Measurements from ENCODE around the gene GGA1. TPM values are rescaled to one million over a fixed set of nuclear protein-coding genes. Genes with fewer than 3 reads are reported as not detected.

Gene GGA1
- total RNA-seq, 2 donors from 2014 or later: 43.9 to 146 TPM

DNA sequence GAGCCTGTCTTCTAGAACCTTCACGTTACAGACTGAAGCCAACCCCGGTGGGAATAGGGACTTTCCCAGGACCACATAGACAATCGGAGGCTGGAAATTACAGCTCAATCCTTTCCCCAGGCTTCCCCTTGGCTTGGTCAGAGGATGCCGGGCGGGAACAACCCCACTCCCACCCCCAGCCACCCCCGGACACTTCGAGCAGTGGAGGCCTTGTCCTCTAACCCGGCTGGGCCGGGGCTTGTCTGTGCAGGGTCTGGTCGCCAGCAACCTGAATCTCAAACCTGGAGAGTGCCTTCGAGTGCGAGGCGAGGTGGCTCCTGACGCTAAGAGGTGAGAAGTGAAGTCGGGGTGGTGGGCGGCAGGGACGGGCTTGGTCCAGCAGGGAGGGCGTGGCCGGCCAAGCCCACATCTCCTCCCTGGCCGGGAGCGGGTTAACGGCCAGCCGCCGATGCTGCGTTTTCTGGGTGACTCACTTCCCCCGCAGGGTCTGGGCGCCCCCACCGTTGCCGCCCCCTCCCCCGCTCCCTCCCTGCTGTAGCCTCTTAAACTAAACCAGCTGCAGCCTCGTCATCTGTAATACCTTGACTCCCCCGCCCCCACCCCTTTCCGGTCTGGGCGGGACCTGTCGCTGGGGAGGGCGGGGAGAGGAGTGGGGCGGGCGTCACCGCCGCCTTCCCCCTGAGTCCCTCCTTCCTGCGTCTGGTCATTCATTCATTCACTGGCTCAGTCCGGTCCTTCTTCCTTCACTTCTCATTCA, 68.3 kb downstream of the GGA1 start:
- Histone ChIP-seq H3K36me3 (no peaks in the 10 kb centered on the region), H3K27me3 (replicated peaks; ENCODE audit: insufficient read depth) (no peaks in the 10 kb centered on the region), H3K27ac (peak overlapping the region; percentile 85 to 91), H3K4me3 (peak overlapping the region; percentile 38 to 49), H3K4me1 (replicated peaks) (peaks cover 16% of the 10 kb centered on the region), H3K9me3 (no peaks in the 10 kb centered on the region)
- intact Hi-C loops (cut with DNase I): loop anchor here (5.0 kb wide), 1 partner anchor 35 kb away; no protein-coding TSS in a partner anchor
- DNase-seq (ENCODE audit: low spot score): peak; percentile 76
- no peak for TF ChIP-seq CTCF (IDR thresholded peaks at IDR 0.05)
- peak; percentile 83 for TF ChIP-seq POLR2AphosphoS5 (IDR thresholded peaks at IDR 0.05)
- TF ChIP-seq POLR2A (IDR thresholded peaks at IDR 0.05): peak; percentile 46
- under 1% methylated on average over 42 of the region's 42 CpGs for WGBS

DNA sequence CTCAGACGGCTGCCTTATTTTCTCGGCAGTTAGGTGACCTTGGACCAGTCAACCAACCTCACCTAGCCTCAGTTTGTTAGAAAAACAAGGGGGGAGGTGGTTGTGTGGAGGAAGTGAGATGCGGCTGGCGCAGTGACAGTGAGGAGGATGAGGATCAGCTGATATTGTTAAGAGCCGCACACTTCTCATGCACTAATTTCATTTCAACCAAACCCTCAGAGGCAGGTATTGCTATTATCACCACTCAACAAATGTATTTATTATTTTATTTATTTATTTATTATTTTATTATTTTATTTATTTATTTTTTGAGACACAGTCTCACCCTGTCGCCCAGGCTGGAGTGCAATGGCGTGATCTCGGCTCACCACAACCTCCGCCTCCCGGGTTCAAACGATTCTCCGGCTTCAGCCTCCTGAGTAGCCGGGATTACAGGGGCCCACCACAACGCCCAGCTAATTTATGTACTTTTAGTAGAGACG, 68.9 kb downstream of the GGA1 start:
- no peak for DNase-seq (ENCODE audit: low spot score)
- intact Hi-C loops (cut with DNase I): loop anchor here (5.0 kb wide), 1 partner anchor 35 kb away; no protein-coding TSS in a partner anchor
- Histone ChIP-seq H3K4me1 (replicated peaks) (peaks cover 16% of the 10 kb centered on the region), H3K36me3 (no peaks in the 10 kb centered on the region), H3K27ac (peak overlapping the region; percentile 85 to 91), H3K27me3 (replicated peaks; ENCODE audit: insufficient read depth) (no peaks in the 10 kb centered on the region), H3K4me3 (peak overlapping the region; percentile 38 to 49), H3K9me3 (no peaks in the 10 kb centered on the region)
- no peak for TF ChIP-seq CTCF (IDR thresholded peaks at IDR 0.05)
- TF ChIP-seq POLR2A (IDR thresholded peaks at IDR 0.05): no peak
- TF ChIP-seq POLR2AphosphoS5 (IDR thresholded peaks at IDR 0.05): no peak
- 61% methylated on average over 15 of the region's 15 CpGs for WGBS

DNA sequence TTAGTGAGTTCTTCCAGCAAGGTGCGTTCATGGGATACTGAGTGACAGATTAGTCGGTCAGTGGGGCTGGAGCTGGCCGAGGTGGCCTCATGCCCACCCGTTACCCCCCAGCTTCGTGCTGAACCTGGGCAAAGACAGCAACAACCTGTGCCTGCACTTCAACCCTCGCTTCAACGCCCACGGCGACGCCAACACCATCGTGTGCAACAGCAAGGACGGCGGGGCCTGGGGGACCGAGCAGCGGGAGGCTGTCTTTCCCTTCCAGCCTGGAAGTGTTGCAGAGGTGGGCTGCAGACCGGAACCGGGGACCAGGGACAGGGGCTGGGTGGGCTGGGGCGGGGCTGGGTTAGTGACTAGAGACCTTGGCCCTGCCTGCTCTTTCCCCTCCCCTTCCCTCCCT, 69.7 kb downstream of the GGA1 start:
- 68% methylated on average over 18 of the region's 18 CpGs for WGBS
- H3K4me3 ChIP-seq: no peak overlapping the region
- H3K27ac ChIP-seq: no peak overlapping the region
- H3K9me3 ChIP-seq: no peaks in the 10 kb centered on the region
- intact Hi-C loops (cut with DNase I): loop anchor here (5.0 kb wide), 1 partner anchor 36 kb away; no protein-coding TSS in a partner anchor
- H3K27me3 ChIP-seq (replicated peaks; ENCODE audit: insufficient read depth): no peaks in the 10 kb centered on the region
- H3K36me3 ChIP-seq: no peaks in the 10 kb centered on the region
- TF ChIP-seq POLR2A (IDR thresholded peaks at IDR 0.05): no peak
- TF ChIP-seq CTCF (IDR thresholded peaks at IDR 0.05): no peak
- TF ChIP-seq POLR2AphosphoS5 (IDR thresholded peaks at IDR 0.05): no peak
- peaks cover 16% of the 10 kb centered on the region for H3K4me1 ChIP-seq (replicated peaks)
- no peak for DNase-seq (ENCODE audit: low spot score)

DNA sequence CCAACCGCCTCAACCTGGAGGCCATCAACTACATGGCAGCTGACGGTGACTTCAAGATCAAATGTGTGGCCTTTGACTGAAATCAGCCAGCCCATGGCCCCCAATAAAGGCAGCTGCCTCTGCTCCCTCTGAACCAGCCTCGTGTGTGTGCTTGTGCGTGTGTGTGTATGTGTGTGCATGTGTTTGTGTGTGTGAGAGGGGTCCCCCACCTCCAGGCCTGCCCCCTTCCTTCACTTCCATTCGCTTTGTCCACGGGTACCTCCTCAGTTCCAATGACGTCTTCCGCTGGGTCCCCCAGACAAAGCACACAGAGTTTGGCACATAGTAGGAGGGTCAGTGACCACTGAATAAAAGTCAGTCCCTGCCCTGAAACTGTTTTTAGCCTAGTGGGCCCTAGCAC, 71.0 kb downstream of the GGA1 start:
- no peak for DNase-seq (ENCODE audit: low spot score)
- TF ChIP-seq CTCF (IDR thresholded peaks at IDR 0.05): no peak
- no peak for TF ChIP-seq POLR2AphosphoS5 (IDR thresholded peaks at IDR 0.05)
- no peak for TF ChIP-seq POLR2A (IDR thresholded peaks at IDR 0.05)
- H3K36me3 ChIP-seq: no peaks in the 10 kb centered on the region

More for the DNA sequence above, 71.0 kb downstream of the GGA1 start:
- H3K9me3 ChIP-seq: no peaks in the 10 kb centered on the region
- H3K4me3 ChIP-seq: no peak overlapping the region
- H3K27ac ChIP-seq: no peak overlapping the region
- intact Hi-C loops (cut with DNase I): loop anchor here (2.0 to 5.0 kb wide), 2 partner anchors 37 to 57 kb away; no protein-coding TSS in a partner anchor
- no peaks in the 10 kb centered on the region for H3K27me3 ChIP-seq (replicated peaks; ENCODE audit: insufficient read depth)
- 84% methylated on average over 8 of the region's 8 CpGs for WGBS
- peaks cover 9% of the 10 kb centered on the region for H3K4me1 ChIP-seq (replicated peaks)

Measured in prostate gland (tissue), 2 donors.